MCF 10A (cell line): ENCODE results near the gene PPP1R37. TPM values are rescaled to one million over a fixed set of nuclear protein-coding genes. Genes with fewer than 3 reads are reported as not detected.

Experiments used
- BruUV-seq: library from RNA; stranded (reverse); fragments of 400-500 nt; replicated peaks from 2 replicates; lab custom pipeline; 2021; lab: Mats Ljungman, UMichigan
- CTCF ChIA-PET: fragments of 300-600 bp; sonication (Branson Sonifier 250); formaldehyde crosslinking; extraction: SDS; loops from one replicate; lab custom pipeline; 2021; ENCODE audit warnings: antibody characterized with exemption, inconsistent platforms; lab: Yijun Ruan, JAX
- POLR2A ChIA-PET: fragments of 300-600, 350-650 bp; sonication (Branson Sonifier 250); formaldehyde crosslinking; extraction: SDS; loops from one replicate; lab custom pipeline; 2020; ENCODE audit warnings: antibody characterized with exemption, inconsistent platforms; lab: Yijun Ruan, JAX
- DNase-seq: peaks from one replicate; pipeline ENCODE4 v3.0.0-alpha.2; 2018; ENCODE audit not compliant: unreplicated experiment
- H3K27ac Mint-ChIP-seq: one replicate; pipeline ENCODE4 v1.8.0; 2022; ENCODE audit warnings: mild to moderate bottlenecking, low read depth, mixed read lengths; ENCODE audit not compliant: unreplicated experiment
- H3K27me3 Mint-ChIP-seq: one replicate; pipeline ENCODE4 v1.8.0; 2022; ENCODE audit warnings: mixed read lengths; ENCODE audit not compliant: insufficient read depth, unreplicated experiment
- H3K36me3 Mint-ChIP-seq: one replicate; pipeline ENCODE4 v1.8.0; 2022; ENCODE audit warnings: mild to moderate bottlenecking, moderate library complexity, mixed read lengths; ENCODE audit not compliant: insufficient read depth, unreplicated experiment
- H3K4me1 Mint-ChIP-seq: one replicate; pipeline ENCODE4 v1.8.0; 2022; ENCODE audit warnings: mixed read lengths; ENCODE audit not compliant: insufficient read depth, unreplicated experiment
- H3K4me3 Mint-ChIP-seq: one replicate; pipeline ENCODE4 v1.8.0; 2022; ENCODE audit warnings: mild to moderate bottlenecking, moderate library complexity, mixed read lengths; ENCODE audit not compliant: unreplicated experiment
- H3K9me3 Mint-ChIP-seq: one replicate; pipeline ENCODE4 v1.8.0; 2022; ENCODE audit warnings: mixed read lengths; ENCODE audit not compliant: unreplicated experiment
- CTCF ChIP-seq: fragments of 200-600 bp; IDR thresholded peaks from one replicate; pipeline ENCODE4 v1.8.0; 2022; ENCODE audit warnings: antibody characterized with exemption, mild to moderate bottlenecking; ENCODE audit not compliant: unreplicated experiment
- intact Hi-C: fragments of 100-400 bp; cut with micrococcal nuclease; formaldehyde crosslinking; loops from 2 replicates; pipeline ENCODE4 v1.14.1; 2022
- total RNA-seq: library from RNA; stranded (reverse); gene quantifications from 2 replicates; pipeline ENCODE4 v1.2.3, GENCODE V29; 2022

Gene PPP1R37
- total RNA-seq, 1 experiment from 2014 or later: 22.0 TPM

DNA sequence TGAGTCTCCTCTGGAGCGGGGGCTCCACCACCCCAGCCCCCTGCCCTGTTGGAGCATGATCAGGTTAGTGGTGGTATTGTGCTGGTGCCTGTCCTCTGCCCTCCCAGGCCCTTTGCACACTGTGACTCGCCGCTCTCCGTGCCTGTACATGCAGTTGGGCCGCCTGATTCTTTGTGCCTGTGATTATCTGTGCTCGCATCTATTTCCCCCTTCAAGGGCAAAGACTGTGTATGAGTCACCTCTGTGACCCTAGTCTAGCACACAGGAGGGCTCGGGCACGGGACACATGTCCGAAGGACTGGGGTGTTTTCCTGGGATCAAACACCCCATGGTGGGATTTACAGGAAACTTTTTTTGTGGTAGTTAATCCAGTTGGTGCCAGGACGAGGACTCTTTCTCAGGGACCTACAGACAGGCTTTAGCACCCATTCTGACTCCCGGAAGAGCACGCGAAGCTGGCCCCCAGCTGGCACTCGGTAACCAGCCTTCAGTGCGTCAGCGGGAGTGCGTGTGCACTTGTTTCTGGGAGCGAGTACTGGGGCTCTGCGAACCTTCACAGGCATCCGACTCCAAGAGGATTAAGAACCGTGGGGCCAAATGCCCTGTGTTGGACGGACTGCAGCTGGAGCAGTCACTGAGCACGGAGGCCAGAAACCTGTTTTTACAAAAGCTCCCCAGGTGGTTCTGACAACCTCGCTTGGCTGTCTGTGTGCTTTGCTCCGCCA, 6.7 kb downstream of the PPP1R37 start:
- ChIA-PET POLR2A (interaction anchor here (1.2 kb wide), 1 partner anchor 21 kb away, joined by 4 read pairs; the partner anchor contains the start of gene GEMIN7), CTCF (interaction anchor here (0.7 to 1.1 kb wide), 2 partner anchors 10 to 14 kb away, joined by 3 read pairs; no protein-coding TSS in a partner anchor)
- no TSS peak for BruUV-seq
- Mint-ChIP-seq H3K27ac (peak overlapping the region; percentile 41), H3K36me3 (peaks cover 6% of the 10 kb centered on the region), H3K4me3 (no peak overlapping the region), H3K9me3 (no peaks in the 10 kb centered on the region), H3K4me1 (peaks cover 58% of the 10 kb centered on the region), H3K27me3 (no peaks in the 10 kb centered on the region)
- intact Hi-C loops: loop anchor here (10.0 kb wide), 2 partner anchors 145 to 235 kb away; partner anchors contain the start of gene EXOC3L2
- no peak for DNase-seq
- no peak for TF ChIP-seq CTCF

DNA sequence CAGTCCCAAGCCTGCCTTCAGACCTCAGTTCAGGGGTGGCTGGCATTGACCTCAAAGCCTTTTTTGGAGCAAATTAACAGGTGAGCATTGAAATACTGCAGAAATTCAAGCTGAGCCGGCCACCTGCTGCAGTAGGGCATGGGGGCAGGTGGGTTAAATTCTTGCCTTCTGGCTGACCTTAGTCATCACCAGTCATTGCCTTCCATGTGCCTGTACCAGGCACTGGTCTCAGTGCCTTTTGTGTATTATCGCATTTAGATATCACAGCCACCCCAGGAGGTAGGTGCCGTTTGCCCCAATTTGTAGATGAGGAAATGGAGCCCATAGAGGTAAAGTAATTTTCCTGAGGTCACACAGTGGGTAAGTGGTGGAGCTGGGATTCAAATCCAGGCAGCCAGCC, 7.2 kb downstream of the PPP1R37 start:
- ChIA-PET CTCF (interaction anchor here (1.1 kb wide), 1 partner anchor 9 kb away, joined by 3 read pairs; no protein-coding TSS in a partner anchor), POLR2A (no interaction called here)
- Mint-ChIP-seq H3K36me3 (peaks cover 6% of the 10 kb centered on the region), H3K4me3 (no peak overlapping the region), H3K27me3 (no peaks in the 10 kb centered on the region), H3K9me3 (no peaks in the 10 kb centered on the region), H3K27ac (no peak overlapping the region), H3K4me1 (peaks cover 56% of the 10 kb centered on the region)
- DNase-seq: no peak
- no peak for TF ChIP-seq CTCF
- BruUV-seq: no TSS peak
- intact Hi-C loops: no loop called here

GRCh38 chr19:45100846-45101252, 7.9 kb downstream of the PPP1R37 start:
- no peak for TF ChIP-seq CTCF
- no peak overlapping the region for H3K4me3 Mint-ChIP-seq
- H3K4me1 Mint-ChIP-seq: peaks cover 52% of the 10 kb centered on the region
- ChIA-PET CTCF (interaction anchor here (0.5 to 1.0 kb wide), 3 partner anchors 84 to 385 kb away, joined by 3 to 4 read pairs (median 3); no protein-coding TSS in a partner anchor), POLR2A (no interaction called here)
- H3K36me3 Mint-ChIP-seq: peaks cover 6% of the 10 kb centered on the region
- no TSS peak for BruUV-seq
- DNase-seq: no peak
- H3K9me3 Mint-ChIP-seq: no peaks in the 10 kb centered on the region
- H3K27ac Mint-ChIP-seq: no peak overlapping the region
- intact Hi-C loops: no loop called here
- no peaks in the 10 kb centered on the region for H3K27me3 Mint-ChIP-seq

DNA sequence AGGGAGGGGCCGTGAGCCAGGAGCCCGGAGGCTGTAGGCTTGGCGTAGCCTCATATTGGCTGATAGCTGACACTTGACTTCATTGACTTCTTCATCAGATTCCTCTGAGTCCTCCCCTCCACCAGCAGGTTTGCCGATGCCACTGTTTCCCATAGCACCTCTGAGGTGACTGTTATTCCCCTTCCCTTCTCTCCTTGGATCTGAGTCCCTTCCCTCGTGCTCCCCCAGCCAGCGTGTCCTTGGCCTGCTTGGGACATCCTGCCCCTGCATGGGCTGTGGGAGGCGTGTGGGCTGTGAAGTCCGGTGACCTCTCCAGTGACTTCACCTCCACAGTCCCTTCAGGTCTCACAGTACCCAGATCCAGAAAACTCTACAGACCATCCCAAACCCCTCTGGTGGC, 8.8 kb downstream of the PPP1R37 start:
- Mint-ChIP-seq H3K4me1 (peaks cover 42% of the 10 kb centered on the region), H3K36me3 (peaks cover 6% of the 10 kb centered on the region), H3K4me3 (no peak overlapping the region), H3K27ac (no peak overlapping the region), H3K9me3 (no peaks in the 10 kb centered on the region), H3K27me3 (no peaks in the 10 kb centered on the region)
- BruUV-seq: no TSS peak
- intact Hi-C loops: no loop called here
- ChIA-PET CTCF (interaction anchor here (0.6 kb wide), 1 partner anchor 212 kb away, joined by 3 read pairs; no protein-coding TSS in a partner anchor), POLR2A (no interaction called here)
- DNase-seq: no peak
- no peak for TF ChIP-seq CTCF
